HG02884 (cell line): ENCODE measurements around the gene ASPN.

ENCODE experiments used
- ATAC-seq: cut with Tn5 transposase; IDR thresholded peaks from one replicate; pipeline ENCODE4 v1.9.1; 2021; ENCODE audit warnings: mild to moderate bottlenecking, moderate library complexity; ENCODE audit not compliant: unreplicated experiment

The ASPN gene

GRCh38 chr9:92506184-92506857 lies 24.0 kb upstream of the ASPN start:
- ATAC-seq, result no peak

GRCh38 chr9:92504881-92505280 lies 22.6 kb upstream of the ASPN start:
- ATAC-seq, result no peak

GRCh38 chr9:92503156-92503555 lies 20.9 kb upstream of the ASPN start:
- ATAC-seq, result no peak

- no peak for ATAC-seq
These were observed 19.5 kb upstream of the ASPN start for GRCh38 chr9:92501671-92502393.

GRCh38 chr9:92500725-92501124 lies 18.4 kb upstream of the ASPN start:
- ATAC-seq, result no peak

GRCh38 chr9:92499701-92500100 lies 17.4 kb upstream of the ASPN start:
- no peak for ATAC-seq

GRCh38 chr9:92496396-92497176 lies 14.3 kb upstream of the ASPN start:
- no peak for ATAC-seq

- ATAC-seq, result no peak
These were observed 12.6 kb upstream of the ASPN start for GRCh38 chr9:92494856-92495255.

- no peak for ATAC-seq
These were observed 11.6 kb upstream of the ASPN start for GRCh38 chr9:92493749-92494387.

- no peak for ATAC-seq
These were observed 10.6 kb upstream of the ASPN start for GRCh38 chr9:92492781-92493401.

- no peak for ATAC-seq
These were observed 6.6 kb upstream of the ASPN start for GRCh38 chr9:92488681-92489550.

- ATAC-seq, result no peak
These were observed 4.1 kb upstream of the ASPN start for GRCh38 chr9:92486371-92486770.

GRCh38 chr9:92484563-92484962 lies 2.3 kb upstream of the ASPN start:
- ATAC-seq, result no peak

GRCh38 chr9:92483627-92484545 lies 1.6 kb upstream of the ASPN start:
- no peak for ATAC-seq

GRCh38 chr9:92482805-92483204 lies 499 bp upstream of the ASPN start:
- ATAC-seq, result no peak

- peak; percentile 50 for ATAC-seq
These were observed 1.2 kb downstream of the ASPN start for GRCh38 chr9:92480986-92481633.

GRCh38 chr9:92480291-92480771 lies 2.0 kb downstream of the ASPN start:
- no peak for ATAC-seq

- ATAC-seq, result no peak
These were observed 3.0 kb downstream of the ASPN start for GRCh38 chr9:92479346-92479745.
